HG02852 (cell line): ENCODE data around the gene LDLRAD3.

Experiments
- ATAC-seq: cut with Tn5 transposase; IDR thresholded peaks from one replicate; pipeline ENCODE4 v1.9.1; 2021; ENCODE audit warnings: mild to moderate bottlenecking, moderate library complexity; ENCODE audit not compliant: unreplicated experiment

LDLRAD3 gene

GRCh38 chr11:35953081-35953760 is 9.4 kb downstream of the LDLRAD3 start:
- no peak for ATAC-seq

DNA sequence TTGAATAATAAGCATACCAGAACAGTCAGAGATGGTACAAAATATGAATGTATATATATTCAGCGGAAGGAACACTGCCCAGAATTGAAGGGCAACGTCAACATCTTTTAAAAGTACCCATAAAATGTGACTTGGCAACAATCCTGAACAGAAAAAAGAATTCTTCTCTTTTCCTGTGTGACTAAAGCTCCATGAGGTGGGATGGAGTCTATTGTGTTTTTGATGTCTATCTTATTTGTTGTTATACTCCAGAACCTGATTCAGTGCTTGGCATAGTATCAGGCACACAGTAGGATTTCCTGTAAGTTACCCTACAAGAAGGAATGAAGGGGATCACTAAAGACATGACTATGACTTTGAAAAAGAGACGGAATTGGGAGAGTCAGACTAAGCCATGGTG is 10.3 kb downstream of the LDLRAD3 start:
- ATAC-seq = no peak

DNA sequence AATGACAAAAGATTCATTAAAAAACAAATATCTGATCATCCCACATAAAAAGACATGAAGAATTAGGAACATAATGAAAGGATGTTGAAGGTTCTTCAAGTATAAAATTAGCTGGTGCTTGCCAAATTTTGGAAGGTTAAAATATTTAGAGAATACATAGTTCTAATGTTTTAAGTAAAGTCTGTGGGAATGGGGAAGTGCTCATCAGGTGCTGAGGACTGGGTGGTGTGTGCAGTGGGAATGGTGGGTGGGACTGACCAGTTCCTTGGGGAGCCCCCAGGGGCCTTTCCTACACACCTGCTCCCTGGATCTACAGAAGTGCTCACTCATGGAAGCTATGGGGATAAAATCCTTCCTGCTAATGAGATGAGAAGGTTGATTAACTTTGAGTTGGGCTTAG is 11.8 kb downstream of the LDLRAD3 start:
- ATAC-seq = no peak

DNA sequence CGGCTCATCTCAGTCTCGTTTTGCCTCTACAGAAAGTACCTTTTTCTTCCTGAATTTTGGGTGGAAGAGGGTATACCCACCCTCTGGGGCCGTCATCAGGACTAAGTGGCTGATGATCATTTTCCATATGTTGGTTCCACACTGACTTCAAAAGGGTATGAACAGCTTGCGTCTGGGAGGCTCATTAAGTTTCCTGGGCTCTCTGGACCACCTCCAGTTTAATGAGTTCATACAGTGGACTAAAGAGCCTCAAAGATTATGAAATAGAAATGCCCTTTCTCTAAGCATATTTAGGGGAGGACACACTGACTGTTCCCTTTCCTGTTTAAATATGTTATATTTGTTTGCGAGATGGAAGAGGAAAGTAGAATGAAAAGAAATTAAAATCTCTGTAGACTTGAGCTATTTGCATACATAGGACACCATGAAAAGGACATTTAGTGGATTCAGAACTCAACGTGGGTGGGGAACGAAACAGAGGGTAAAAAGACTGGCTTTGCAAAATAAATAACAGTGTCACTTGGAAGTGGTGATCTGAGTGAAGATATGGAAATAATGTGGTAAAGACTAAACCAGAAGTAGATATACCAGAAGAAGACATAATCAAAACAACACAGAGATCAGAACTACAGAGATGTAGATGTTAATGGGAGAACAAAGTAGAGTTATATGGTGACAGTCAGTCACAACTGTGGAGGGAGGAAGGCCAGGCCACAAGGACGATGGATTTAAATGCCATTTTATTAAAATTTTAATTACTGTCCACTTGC is 18.7 kb downstream of the LDLRAD3 start:
- no peak for ATAC-seq

DNA sequence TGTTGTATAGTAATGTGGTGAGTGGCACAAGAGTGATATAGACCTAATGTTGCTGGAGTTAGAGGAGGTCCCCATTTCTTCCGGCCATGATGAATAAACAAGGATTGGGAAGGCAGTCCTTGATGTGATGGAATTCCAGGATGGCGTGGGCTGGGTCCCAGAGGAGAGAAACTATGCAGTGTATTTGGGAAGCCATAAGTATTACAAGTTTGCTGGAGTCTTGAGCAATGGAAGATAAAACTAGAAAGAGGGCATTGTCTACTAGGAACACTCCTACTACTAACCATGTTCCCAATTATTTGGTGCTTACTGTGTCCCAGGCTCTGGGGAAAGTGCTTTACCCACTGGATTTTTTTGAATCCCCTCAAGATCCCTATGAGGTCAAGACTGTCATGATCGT is 20.0 kb downstream of the LDLRAD3 start:
- no peak for ATAC-seq

DNA sequence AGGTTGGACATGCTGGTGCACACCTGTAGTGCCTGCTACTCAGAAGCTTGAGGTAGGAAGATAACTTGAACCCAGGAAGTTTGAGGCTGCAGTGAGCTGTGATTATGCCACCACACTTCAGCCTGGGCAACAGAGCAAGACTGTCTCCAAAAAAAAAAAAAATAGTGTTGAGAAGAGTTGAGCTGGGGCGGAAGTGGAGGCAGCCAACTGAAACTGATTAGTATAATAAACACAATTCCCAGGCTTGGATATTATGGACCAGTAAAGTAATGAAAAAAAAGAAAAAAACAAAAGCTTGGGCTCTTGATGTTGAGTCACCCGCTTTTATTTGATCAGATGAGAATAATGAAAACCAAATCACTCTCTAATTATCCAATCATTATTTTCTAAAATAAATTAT is 21.0 kb downstream of the LDLRAD3 start:
- ATAC-seq = no peak

GRCh38 chr11:35967042-35967441 is 23.2 kb downstream of the LDLRAD3 start:
- ATAC-seq = no peak

DNA sequence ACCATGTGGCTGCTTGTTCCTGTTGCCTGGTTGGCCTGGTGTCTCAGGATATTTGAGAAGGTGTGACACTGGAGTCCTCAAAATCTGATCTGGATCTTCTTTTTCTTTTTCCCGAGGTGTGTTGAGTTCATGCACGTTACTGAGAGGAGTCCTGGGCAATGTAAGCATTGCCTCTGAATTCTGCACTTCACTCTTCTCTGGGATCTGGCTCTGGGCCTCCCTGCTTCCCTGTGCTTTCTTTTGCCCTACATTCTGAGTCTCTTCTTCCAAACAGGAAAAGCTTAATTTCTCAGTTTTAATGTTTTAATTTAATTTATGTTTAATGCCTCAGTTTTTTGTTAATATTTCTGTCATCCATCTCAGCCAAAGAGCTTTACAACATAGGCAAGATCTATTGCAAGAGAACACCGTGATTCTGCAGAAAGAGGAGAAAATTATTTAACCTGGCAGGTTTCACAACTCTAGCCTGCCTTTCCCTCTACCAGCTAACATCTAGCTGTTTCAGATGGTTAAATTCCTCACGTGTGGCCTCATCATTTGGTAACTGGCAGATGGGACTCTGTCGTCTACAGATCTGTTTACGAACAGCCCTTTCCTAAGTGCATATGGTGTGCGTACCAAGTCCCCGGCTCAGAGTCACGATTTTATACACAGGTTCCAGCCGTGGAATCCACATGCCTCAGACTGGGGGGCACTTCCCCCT is 24.7 kb downstream of the LDLRAD3 start:
- ATAC-seq = no peak

DNA sequence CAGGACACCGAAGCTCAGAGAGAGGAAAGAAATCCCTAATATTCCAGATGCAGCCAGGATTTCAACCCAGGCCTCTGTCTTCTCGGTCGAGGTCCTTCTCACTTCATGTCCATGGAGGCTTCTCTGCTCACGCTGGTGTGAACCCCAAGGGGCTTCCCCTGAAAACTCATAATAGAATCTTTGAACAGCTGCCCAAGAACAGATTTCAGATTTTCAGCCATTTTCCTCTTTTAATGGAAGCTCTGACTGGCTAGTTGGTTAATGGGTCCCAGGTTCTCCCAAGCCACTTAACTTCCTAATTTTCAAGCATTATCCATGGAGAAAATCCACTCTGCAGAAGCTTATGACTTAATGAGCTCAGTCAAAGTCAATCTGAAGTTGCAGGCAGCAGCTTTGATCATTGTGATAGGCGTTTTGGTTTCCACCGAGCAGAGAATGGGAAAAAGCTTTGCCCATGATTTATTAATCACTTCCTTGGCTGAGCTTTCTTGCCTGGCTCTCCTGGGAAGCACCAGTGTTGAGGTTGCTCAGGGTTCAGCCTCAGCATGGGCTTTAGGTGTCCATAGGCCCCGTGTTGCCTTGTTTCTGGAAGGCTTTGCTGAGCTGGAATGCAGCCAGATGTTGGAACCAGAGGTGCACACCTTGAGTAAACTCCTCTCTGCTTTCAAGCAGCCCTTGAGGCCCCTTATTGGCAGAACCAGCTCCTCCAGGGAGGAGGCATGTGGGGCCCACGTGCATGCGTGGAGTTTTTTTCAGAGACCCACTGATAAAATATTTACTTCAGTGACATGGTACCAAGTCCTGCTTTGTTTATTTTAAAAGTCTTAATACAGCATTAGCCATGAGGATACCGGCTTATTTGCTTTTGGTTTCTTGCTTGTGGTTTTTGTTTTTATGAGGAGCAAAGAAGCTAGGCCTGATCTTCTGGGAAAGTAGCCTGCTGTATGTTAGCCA is 25.5 kb downstream of the LDLRAD3 start:
- no peak for ATAC-seq

DNA sequence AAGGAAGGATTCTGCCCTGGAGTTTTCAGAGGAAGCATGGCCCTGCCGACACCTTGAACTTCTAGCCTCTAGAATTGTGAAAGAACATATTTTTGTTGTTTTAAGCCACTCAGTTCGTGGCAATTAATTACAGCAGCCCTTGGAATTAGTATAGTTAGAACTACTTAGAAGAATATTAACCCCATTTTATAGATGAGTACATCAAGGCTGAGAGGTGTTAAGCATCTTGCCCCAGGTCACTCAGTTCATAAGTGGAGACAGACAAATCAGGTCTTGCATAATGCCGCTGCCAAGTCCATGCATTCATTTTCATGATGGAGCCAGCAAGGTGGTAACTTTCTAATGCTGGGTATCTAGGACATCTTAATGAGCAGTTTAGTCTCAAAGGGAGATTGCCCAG is 26.6 kb downstream of the LDLRAD3 start:
- ATAC-seq = no peak

GRCh38 chr11:35971841-35972422 is 28.1 kb downstream of the LDLRAD3 start:
- no peak for ATAC-seq

DNA sequence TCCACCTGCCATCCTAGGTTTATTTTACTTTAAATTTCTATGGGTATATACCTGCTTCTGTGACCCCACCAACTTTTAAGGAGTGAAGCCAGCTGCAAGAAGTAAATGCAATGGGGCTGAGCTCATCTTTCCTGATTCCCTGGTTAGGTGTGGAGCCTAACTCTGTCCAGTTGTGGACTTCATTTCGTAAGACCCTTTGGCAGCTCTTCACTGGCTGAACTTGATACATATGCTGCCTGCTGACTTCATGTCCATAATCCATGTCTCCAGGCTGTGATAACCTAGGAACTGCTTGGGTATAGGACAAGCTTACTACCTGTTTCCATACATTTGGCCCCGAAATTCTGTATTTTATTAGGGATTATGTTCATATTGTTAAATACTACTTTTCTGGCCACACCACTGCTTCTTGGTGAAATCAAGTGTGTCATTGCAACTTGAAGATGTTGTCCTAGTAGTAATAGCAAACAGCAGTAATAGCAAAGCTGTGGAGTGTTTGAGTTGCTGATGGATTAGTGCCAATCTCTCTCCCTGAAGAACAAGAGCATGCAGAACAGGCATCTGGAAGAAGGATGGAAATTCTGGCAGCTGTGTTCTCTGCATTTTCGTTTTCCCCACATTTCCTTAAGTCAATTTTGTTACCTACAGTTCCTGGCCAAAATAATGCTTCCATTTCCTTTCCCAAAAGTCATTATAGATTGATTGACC is 31.2 kb downstream of the LDLRAD3 start:
- ATAC-seq = no peak

- ATAC-seq = no peak
Observed at GRCh38 chr11:35976434-35976833, 32.6 kb downstream of the LDLRAD3 start.

GRCh38 chr11:35978183-35978582 is 34.3 kb downstream of the LDLRAD3 start:
- ATAC-seq = no peak

DNA sequence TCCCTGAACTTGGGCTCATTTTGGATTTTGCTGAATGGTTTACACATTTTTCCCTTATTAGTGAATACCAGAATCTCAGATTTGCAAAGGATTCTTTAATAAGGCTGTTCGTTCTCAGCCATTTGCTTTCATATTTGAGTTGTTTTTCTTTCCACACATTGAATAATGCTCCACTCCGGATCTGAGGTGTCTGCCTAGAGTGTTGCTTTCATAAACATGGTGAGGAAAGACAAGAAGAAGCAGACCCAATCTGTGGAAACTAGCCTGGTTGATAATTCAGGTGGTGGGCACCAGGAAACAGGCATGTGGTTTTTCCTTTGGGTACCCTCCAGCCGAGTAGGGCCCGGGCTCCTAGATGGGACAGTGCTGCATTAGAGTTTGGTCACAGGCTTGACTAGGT is 35.0 kb downstream of the LDLRAD3 start:
- no peak for ATAC-seq

DNA sequence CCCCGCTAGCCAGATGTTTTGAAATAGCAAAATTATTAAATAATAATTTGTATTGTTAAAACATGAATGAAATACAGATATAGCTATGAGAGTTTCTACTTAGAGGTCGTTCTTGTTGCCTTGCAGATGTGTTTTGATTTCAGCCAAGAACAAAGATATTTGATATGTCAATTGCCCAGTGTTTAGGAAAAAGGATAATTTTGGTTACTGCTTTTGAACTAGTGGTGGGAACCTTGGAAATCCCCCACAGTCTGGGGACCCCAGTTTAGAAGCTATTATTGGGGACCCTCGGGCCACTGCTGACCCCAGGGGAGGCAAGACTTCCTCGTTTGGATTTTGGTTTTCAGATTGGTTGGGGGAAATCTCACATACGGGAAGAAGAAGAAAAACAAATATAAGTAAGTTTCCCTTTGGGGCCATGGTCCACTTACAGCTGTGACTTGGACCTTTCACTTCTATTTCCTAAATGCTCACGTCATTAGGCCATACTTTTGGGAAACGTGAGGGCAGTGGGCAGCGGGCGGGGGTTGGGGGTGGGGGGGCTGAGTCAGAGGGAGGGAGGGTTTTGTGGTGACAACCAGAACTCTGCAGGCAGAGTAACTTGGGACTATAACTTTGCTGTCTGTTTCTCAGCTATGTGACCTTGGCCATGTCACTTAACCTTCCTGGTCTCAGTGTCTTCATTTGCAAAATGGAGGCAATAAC is 37.0 kb downstream of the LDLRAD3 start:
- no peak for ATAC-seq

GRCh38 chr11:35981581-35981980 is 37.7 kb downstream of the LDLRAD3 start:
- no peak for ATAC-seq

GRCh38 chr11:35982061-35982460 is 38.2 kb downstream of the LDLRAD3 start:
- ATAC-seq = no peak

DNA sequence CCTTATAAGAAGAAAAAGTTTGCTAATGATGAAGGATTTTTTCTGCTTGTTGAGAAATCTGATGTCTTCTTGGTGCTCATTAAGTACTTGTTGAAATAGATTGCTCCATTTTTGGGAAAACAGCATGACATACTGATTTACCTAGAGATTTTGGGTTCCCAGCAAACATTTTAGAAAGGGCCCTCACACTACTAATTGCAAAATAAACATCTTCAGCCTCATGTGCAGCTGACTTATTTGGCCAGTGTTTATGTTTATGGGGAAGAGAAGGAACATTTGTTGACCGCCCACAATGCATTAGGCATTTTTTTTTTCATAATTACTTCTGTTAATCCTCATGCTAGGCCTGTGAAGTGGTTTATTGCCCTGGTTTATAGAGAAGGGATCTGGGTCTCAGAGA is 40.1 kb downstream of the LDLRAD3 start:
- ATAC-seq = no peak
